NCI-H82 (cell line): ENCODE measurements around the gene CEP85L.

Experiments used
- DNase-seq: peaks from one replicate; lab custom pipeline; 2025; lab: John Stamatoyannopoulos, UW

CEP85L gene

DNA sequence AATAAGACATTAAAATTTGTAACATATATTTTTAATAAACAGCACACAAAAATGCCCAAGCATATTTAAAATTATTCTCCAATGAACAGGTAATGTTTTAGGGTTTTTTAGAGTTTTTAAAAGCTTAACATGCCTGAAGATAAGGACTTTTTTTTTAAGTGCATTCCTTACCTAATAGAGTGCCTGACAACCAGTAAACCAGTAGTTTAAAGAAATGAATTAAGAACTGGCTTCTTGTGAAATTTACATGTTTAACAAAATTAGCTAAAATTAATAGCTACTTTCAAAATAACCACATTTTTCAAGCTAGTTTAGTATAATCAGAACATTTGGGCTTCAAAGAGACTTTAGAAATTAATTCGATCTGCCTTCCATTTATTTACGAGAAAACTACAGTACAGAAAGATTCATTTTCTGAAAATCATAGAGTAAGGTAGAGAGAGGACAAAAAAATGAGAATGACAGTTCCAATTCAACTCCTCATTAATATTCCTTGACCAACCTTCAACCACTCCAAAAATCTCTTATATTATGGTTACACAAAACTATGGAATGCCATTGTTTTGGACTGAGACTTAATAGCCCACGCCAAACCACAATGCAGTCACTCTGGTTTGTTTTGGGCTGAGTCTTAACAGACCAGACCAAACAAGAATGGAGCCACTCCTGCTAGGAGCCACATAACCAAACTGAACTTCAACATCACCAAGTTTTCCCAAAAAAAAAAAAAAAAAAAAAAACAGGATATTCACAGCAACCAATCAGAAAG, 109.0 kb downstream of the CEP85L start:
- no peak for DNase-seq

DNA sequence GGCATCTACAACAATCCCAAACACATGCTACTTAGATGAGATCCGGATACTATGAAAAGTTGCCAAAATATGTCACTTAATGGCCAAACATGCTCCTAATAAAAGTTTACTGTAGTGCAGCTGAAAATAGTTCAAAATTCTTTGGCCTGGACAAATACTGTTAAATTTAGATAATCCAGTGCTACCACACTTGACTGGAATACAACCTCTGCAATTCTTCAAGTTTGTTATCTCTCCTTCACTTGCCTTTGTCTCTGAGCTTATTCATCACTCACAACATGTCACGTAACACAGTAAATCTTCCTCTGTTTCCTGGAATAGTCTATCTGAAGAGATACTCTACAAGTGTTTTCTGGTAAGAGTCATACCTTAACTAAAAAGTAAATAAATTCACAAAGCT, 113.8 kb downstream of the CEP85L start:
- DNase-seq = no peak

DNA sequence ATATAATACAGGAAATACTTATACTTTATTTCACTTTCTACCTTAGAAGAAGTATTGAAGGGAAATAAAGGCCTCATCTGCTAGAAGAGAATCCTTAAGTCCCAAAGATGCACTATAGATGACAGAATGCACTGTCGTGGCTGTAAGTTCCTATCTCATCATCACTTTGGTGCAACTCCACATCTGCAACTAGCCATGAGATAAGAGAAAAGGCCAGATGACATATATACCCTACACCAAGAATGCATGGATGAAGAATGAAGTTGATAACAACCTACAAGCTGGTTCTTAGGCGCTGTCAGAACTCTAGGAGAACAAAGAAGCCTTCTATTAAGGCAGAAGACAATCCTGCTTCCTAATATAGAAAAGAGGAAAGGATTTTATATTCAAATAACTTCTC, 114.9 kb downstream of the CEP85L start:
- no peak for DNase-seq

DNA sequence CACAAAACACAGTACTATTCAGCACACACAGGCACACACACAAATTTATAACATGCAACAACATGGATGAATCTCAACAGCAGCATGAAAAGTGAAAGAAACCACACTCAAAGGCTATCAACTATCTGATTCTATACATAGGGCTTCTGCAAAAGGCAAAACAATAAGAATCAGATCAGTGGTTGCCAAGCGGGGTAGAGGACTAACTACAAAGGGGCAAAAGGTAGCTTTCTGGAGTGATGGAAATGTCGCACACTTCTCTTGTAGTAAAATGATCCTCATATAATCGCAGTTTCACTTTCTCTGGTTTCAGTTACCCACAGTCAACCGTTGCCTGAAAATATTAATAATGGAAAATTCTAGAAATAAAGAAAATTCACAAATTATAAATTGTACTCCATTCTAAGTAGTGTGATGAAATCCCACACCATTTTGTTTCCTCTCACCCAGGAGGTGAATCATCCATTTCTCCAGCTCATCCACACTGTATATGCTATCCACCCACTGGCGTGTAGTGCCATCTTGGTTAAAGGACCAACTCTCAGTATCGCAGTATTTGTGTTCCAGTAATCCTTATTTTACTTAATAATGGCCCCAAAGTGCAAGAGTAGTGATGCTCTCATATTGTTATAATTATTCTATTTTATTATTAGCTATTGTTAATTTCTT, 116.1 kb downstream of the CEP85L start:
- DNase-seq = no peak

DNA sequence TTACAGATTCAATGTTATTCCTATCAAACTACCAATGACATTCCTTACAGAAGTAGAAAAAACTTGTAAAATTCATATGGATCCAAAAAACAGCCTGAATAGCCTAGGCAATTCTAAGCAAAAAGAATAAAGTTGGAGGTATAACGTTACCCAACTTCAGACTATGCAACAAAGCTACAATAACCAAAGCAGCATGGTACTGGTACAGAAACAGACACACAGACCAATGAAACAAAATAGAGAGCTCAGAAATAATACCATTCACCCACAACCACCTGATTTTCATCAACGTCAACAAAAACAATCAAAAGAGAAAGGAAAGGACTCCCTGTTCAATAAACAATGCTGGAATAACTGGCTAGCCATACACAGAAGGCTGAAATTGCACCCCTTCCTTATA, 120.4 kb downstream of the CEP85L start:
- DNase-seq = no peak

DNA sequence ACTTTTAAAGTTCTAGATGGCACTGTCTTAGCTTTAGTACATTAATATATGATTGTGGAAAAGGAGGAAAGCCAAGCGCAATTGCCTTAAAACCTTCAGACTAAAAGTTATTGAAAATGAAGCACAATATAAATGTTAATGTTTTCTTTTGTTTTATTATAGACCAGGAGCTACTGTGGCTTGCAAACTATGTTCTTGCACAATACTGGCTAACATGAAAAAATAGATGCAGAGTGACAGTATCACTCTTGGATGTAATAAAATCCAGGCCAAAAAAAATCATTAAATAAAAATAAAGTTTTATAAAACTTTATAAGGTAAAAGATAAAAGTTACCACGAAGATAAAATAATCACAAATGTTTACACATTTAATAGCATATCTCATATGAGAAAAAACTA, 121.6 kb downstream of the CEP85L start:
- no peak for DNase-seq

DNA sequence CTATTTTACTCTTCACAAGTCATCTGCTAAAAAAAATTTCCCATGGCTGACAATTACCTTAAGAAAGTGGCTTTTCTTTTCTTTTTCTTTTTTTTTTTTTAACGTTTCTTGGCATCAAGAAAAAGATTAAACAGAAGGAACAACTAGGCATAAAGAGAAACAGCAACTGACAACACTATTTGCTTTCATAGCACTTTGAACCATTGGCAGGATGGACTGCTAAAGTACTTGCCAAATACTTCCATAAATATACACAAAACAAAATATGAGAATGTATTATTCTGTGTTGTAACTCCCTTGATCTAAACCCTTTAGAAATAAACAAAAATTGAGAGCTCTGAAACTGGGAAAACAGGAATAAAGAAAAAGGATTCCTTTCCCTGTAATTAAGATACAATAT, 123.3 kb downstream of the CEP85L start:
- no peak for DNase-seq

DNA sequence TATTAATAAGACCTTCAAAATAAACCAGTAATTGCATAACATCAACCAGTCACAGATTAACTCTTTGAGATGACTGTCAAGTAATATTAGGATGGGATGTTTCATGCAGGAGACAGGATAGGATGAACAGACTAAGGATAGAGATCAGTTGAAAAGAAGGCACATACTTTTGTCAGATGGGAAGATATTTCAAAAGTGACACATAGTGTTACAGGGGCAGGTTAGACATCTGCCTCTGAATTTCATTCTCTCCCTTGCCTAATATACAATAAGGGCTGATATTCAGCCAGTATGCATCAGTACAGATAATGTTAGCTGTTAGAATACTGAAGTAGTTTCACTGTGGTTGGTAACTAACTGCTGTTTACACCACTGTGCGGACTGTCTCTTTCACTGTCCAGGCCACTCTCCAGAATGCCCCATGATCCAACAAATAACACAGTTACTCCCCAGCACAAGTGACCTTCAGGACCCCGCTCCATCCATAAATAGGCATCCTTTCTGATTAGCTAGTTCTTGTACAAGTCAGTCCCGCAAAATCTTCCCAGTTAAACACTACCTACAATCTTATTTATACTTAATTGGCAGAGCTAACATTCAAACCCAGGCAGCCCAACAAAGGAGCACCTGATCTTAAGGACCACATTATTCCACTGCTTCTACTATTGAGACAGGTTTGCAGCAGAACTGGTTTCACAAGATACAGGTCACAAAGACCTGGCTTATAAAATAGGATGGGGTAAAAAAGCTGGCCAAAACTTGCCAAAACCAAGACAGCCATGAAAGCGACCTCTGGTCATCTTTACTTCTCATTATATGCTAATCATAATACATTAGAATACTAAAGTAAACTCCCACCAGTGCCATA, 125.2 kb downstream of the CEP85L start:
- no peak for DNase-seq

DNA sequence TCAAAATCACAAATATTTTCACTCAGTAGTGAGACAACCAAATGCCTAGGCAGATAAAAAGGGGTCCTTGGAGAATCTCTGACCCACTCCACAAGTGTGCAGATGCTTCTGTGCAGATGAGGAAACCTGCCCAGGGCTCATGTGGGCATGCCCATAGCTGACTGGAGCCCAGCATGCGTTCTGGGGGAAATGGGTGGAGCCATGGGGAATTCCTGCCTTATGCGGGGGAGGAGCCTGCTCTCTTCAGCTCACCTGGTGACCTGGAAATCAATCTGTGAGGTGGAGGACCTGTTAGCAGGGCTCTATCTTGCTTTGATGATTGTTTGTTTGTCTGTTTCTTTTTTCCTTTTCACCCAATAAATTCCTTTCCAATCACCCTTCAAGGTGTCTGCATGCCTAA, 126.7 kb downstream of the CEP85L start:
- DNase-seq = no peak

DNA sequence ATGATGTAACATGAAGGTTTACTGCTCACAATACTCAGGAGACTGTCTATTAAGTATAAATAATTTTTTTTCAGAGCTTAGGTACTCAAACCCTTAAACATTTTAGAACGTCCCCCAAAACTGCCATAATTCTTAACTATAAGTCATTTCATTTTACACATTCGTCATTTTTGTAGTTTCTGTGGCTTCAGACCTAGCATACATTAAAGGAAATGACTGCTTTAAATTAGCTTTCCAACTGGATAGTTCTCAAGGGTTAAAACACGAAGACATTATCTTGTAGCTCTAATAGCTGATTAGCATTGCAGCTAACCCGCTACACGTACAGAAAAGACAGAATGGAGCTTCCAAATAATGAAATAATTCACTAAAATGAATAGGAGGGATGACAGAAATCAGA, 128.2 kb downstream of the CEP85L start:
- no peak for DNase-seq

DNA sequence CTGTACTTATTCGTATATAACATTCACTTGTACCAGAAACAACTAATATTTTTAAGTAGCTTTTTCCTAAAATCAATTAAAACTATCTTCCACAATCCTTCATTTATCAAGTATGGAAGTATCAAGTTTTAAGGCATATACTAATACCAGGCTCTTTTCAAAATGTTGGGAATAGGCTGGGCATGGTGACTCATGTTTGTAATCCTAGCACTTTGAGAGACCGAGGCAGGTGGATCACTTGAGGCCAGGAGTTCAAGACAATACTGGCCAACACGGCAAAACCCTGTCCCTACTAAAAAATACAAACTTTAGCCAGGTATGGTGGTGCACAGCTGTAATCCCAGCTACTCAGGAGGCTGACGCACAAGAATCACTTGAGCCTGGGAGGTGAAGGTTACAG, 129.0 kb downstream of the CEP85L start:
- DNase-seq = no peak

DNA sequence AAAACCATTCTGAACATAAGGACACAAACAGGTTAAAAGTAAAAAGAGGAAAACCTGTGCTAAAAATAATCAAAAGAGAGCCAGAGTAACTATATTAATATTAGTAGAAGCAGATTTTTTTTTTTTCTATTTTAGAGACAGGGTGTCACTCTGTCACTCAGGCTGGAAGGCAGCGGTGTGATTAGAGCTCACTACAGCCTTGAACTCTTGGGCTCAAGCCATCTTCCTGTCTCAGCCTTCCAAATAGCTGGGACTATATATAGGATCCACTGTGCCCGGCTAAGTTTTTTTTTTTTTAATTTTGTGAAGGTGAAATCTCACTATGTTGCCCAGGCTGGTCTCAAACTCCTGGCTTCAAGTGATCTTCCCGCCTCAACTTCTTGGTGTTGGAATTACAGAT, 136.7 kb downstream of the CEP85L start:
- no peak for DNase-seq

DNA sequence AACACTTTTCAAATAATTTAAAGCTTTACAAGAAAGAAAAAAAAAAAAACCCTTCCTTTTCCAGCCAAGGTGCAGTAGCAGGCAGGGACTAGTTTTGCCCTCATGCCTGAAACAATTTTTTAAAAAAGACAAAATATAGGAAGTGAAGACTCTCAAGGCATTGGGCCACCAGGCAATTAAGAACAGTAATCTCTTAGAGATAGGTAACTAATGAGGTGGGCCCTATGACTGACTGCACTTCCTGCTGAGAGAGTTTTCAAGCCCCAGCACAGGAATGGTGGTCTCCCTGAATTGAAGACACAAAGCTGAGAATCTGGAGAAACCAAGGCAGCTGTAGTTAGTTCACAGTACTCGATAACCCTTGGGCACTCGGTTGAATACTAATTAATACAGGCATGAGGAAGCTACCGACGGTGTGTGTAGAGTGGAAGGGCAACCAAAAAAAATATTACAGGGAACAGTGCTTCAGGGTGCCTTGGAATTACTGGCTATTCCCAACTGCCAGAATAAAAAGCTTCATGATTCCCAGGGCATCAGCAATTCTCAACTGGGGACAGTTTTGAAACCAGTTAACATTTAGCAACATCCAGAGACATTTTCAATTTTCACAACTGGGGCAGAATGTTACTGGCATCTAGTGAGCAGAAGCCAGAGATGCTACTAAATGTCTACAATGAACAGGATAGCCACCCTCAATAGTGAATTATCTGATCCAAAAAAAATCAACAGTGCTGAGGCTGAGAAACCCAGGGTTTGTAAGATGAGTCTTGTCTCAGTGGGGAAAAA, 139.3 kb downstream of the CEP85L start:
- peak; percentile 6 for DNase-seq

DNA sequence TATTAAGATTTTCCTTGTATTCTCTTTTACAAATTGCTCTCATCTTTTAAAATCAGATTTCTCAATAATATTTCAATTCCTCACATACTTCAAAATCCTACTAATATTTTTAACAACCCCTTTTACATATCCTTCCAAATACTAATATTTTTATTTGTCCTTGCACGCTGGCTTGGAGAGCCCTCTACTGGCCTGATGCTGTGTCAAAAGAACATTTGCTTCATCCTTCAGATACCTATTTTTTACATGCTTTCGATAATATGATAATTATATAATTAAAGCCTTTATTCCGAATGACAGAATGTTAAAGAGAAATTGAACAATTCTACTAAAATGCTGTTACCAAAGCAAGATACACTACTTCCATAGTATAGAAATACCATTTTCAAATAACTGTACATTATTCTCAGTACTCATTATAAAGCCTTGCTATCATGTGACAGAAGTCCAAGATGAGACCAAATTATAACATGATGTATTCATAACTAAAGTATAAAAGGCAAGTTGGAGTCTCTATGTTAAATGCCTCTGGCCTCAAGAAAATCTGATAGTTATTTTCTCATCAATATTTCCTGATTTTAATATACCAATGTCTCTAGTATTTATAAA, 142.3 kb downstream of the CEP85L start:
- DNase-seq = peak; percentile 8

DNA sequence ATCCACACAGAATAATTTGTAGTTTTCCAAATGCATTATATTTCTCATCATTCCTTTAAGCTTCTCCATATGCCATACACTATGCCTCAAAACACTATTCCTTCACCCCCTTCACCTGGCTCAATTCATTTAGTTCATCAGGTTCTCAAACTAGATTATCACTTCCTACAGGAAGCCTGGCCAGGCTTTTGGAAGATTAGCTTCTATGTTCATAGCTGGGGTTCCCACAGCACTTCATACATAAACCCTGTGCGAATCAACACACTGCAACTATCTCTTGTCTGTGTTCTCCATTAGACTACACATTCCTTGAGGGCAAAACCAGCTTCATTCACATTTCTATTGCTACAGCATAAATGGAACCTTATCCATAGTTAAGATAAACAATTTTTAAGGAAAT, 143.8 kb downstream of the CEP85L start:
- no peak for DNase-seq

DNA sequence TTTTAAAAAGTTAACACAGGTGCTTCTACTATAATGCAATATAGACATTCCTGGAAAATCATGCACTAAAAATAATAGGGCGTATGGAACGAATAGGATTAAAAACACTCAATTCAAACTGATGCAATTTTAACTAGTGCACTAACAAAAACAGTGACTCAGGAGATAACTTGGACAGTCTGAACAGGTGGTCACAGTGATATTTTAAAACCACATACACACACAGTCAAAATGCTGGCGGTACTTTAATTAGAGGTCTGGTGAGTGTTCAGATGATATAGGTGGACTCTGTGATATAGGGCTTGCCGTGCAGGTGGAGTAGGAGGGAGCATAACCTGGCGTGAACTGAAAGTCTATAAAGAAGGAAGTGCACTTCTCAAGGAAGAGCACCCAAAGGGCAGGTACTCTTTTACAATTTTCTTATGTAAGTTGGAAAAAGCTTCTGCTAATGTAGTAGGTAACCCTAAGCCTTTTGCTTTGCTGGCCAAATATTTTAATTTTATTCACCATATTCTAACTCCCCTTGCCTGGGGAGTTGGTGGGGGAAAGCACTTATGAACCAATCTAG, 145.2 kb downstream of the CEP85L start:
- DNase-seq = no peak

DNA sequence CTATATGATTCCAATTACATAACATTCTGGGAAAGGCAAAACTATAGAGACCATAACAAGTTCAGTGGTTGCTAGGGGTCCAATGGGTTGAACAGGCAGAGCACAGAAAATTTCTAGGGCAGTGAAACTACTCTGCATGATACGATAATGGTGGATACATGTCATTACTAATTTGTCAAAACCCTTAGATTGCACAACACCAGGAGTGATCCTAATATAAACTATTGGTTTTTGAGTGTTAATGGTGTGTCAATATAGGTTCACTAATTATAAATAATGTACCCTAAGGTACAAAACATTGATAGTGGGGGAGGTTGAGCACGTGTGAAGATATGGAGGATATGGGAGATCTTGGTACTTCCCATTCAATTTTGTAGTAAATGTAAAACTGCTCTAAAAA, 145.7 kb downstream of the CEP85L start:
- no peak for DNase-seq

DNA sequence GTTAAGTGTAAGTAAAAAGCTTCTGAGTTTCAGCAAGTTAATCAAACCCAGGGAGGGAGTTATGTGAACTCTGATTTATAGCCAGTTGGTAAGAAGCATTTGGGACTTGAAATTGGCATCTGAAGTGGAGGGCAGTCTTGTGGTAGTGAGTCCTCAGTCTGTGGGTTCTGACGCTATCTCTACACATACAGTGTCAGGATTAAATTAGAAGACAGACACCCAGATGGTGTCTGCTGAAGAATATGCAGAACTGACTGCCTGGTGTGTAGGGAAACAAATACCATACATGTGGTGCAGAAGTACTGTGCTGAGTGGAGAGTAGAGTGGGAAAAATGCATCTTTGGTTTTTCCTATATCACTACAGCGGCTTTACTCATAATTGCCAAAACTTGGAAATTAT, 146.8 kb downstream of the CEP85L start:
- no peak for DNase-seq

DNA sequence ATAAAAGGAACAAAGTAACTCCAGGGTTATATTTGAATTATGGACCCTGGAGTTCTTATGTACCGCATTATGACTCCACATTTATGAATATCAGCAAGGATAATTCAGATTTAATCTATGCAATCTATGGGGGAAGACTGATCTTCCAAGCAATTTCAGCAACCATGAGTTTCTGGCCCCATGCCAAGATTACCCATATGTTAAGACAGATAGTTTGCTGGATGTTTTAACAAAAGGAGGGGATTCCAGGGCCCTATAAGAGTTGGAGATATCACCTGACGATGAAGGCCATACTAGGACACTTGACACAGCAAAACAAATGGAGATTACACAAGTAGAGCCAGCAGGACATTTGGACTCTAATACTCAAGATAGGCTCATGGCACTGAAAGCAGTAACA, 149.2 kb downstream of the CEP85L start:
- DNase-seq = peak; percentile 19

DNA sequence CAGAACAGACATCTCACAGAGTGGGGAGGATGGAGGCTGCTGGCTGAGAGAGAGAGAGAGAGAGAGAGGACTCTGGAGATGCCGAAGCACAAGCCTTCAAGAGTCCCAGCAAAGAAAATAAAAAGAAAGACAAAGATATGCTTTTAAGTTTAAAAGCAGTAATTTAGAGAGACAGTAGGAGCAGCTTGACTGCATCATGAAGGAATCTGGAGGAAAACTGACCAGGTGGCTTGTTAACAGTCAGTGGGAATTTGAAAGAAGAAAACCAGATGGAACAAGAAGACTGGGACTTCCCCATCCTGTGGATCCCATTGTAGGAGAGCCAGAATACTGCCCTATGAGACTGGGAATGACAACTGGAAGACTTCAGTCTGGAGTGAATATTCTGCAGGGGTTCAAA, 149.6 kb downstream of the CEP85L start:
- DNase-seq = no peak

DNA sequence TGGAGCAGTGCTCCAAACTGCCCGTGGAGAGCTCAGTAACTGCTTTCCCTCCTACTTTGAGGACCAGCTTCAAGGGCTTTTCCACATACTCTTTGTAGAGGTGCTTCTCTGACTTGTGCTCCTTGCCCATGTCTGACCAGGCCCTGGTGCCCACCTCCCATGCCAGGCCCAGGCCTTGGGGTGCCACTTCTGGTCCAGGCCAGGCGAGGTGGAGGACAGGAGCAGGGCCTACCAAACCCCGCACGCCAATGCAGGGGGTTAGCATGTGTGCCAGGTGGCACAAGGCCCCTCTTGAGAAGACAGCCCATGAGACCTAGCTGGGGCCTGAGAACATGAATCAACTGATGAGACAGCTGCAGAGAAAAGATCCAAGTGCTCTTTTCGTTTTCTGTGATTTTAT, 150.3 kb downstream of the CEP85L start:
- no peak for DNase-seq
